MM.1S (cell line): ENCODE results near the gene BEAN1.

Source experiments
- DNase-seq: peaks from one replicate; pipeline ENCODE4 v3.0.0-alpha.2; 2015
- H2AFZ ChIP-seq: fragments of 300-600 bp; sonication (generic); 2 replicates; pipeline ENCODE4 v1.6.0; 2016; ENCODE audit warnings: antibody characterized with exemption, low read length
- H3F3A ChIP-seq: fragments of 300-600 bp; sonication (generic); 2 replicates; pipeline ENCODE4 v1.6.1; 2016; ENCODE audit warnings: mild to moderate bottlenecking, antibody characterized with exemption, low read length, moderate library complexity, mixed read lengths; ENCODE audit not compliant: insufficient read depth
- H3K27ac ChIP-seq: fragments of 300-600 bp; sonication (generic); 2 replicates; pipeline ENCODE4 v1.5.1; 2016; ENCODE audit warnings: mild to moderate bottlenecking, low read length
- H3K27me3 ChIP-seq: fragments of 300-600 bp; sonication (generic); replicated peaks from 2 replicates; pipeline ENCODE4 v1.6.0; 2016; ENCODE audit warnings: low read length; ENCODE audit not compliant: insufficient read depth
- H3K36me3 ChIP-seq: fragments of 300-600 bp; sonication (generic); replicated peaks from 2 replicates; pipeline ENCODE4 v1.6.1; 2016; ENCODE audit warnings: mild to moderate bottlenecking, low read length, mixed read lengths; ENCODE audit not compliant: insufficient read depth
- H3K4me1 ChIP-seq: fragments of 300-600 bp; sonication (generic); 2 replicates; pipeline ENCODE4 v1.6.1; 2016; ENCODE audit warnings: low read length, mixed read lengths
- H3K4me2 ChIP-seq: fragments of 300-600 bp; sonication (generic); 2 replicates; pipeline ENCODE4 v1.6.0; 2016; ENCODE audit warnings: low read depth, low read length
- H3K4me3 ChIP-seq: fragments of 300-600 bp; sonication (generic); 2 replicates; pipeline ENCODE4 v1.5.1; 2016; ENCODE audit warnings: low read length, mixed read lengths
- H3K79me2 ChIP-seq: fragments of 300-600 bp; sonication (generic); 2 replicates; pipeline ENCODE4 v1.6.1; 2016; ENCODE audit warnings: mixed run types, low read length, mixed read lengths
- H3K9ac ChIP-seq: fragments of 300-600 bp; sonication (generic); 2 replicates; pipeline ENCODE4 v1.6.1; 2016; ENCODE audit warnings: low read length, mixed read lengths
- H3K9me2 ChIP-seq: fragments of 300-600 bp; sonication (generic); replicated peaks from 2 replicates; pipeline ENCODE4 v1.6.1; 2016; ENCODE audit warnings: mild to moderate bottlenecking, low read length, mixed read lengths; ENCODE audit not compliant: insufficient read depth
- H3K9me3 ChIP-seq: fragments of 300-600 bp; sonication (generic); replicated peaks from 2 replicates; pipeline ENCODE4 v1.6.1; 2016; ENCODE audit warnings: mild to moderate bottlenecking, low read length, mixed read lengths; ENCODE audit not compliant: insufficient read depth
- H4K20me1 ChIP-seq: fragments of 300-600 bp; sonication (generic); 2 replicates; pipeline ENCODE4 v1.6.1; 2016; ENCODE audit warnings: mild to moderate bottlenecking, low read length, moderate library complexity, mixed read lengths; ENCODE audit not compliant: insufficient read depth
- EZH2 ChIP-seq: fragments of 300-600 bp; sonication (generic); optimal IDR thresholded peaks from 2 replicates; pipeline ENCODE3; 2017; ENCODE audit warnings: low read depth, mild to moderate bottlenecking, antibody characterized with exemption, low read length, mixed read lengths
- EZH2phosphoT487 ChIP-seq: fragments of 300-600 bp; sonication (generic); IDR thresholded peaks from 2 replicates; pipeline ENCODE4 v1.6.1; 2018; ENCODE audit warnings: antibody characterized with exemption, low read length
- TF ChIP-seq, protein P1 (sequence below): fragments of 300-600 bp; sonication (generic); IDR thresholded peaks from 2 replicates; pipeline ENCODE4 v1.5.1; 2016; ENCODE audit warnings: antibody characterized with exemption, low read length, mixed read lengths

Gene BEAN1

DNA sequence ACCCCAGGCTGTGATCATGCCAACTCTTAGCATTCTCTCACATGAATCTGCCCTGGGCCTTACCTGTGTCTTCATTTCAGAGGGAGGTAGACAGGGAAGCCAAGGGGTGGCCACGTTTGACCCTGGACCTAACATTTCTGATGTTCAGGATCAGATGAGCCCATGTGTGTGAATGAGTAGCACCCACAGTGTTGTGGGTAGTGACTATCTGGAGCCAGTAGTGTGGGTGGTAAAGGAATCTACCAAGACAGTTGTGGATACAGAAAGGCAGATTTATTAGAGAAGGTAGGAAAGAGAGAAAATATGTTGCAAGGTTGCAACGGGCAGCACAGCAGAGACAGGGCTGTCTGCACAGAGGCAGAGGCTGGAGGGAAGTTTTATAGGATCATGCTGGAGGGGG lies 62.3 kb downstream of the BEAN1 start:
- Histone ChIP-seq H3K27me3 (no peaks in the 10 kb centered on the region), H3K4me3 (no peak overlapping the region), H3K4me1 (peaks cover 4% of the 10 kb centered on the region), H3K4me2 (no peak overlapping the region), H3K9me2 (no peaks in the 10 kb centered on the region), H3K79me2 (no peaks in the 10 kb centered on the region), H3F3A (no peaks in the 10 kb centered on the region), H4K20me1 (no peaks in the 10 kb centered on the region), H2AFZ (no peak overlapping the region), H3K27ac (no peak overlapping the region), H3K9ac (no peak overlapping the region), H3K9me3 (no peaks in the 10 kb centered on the region), H3K36me3 (no peaks in the 10 kb centered on the region)
- no peak for DNase-seq
- TF ChIP-seq, protein P1, sequence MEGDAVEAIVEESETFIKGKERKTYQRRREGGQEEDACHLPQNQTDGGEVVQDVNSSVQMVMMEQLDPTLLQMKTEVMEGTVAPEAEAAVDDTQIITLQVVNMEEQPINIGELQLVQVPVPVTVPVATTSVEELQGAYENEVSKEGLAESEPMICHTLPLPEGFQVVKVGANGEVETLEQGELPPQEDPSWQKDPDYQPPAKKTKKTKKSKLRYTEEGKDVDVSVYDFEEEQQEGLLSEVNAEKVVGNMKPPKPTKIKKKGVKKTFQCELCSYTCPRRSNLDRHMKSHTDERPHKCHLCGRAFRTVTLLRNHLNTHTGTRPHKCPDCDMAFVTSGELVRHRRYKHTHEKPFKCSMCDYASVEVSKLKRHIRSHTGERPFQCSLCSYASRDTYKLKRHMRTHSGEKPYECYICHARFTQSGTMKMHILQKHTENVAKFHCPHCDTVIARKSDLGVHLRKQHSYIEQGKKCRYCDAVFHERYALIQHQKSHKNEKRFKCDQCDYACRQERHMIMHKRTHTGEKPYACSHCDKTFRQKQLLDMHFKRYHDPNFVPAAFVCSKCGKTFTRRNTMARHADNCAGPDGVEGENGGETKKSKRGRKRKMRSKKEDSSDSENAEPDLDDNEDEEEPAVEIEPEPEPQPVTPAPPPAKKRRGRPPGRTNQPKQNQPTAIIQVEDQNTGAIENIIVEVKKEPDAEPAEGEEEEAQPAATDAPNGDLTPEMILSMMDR = no peak
- TF ChIP-seq EZH2 (no peak), EZH2phosphoT487 (no peak)

DNA sequence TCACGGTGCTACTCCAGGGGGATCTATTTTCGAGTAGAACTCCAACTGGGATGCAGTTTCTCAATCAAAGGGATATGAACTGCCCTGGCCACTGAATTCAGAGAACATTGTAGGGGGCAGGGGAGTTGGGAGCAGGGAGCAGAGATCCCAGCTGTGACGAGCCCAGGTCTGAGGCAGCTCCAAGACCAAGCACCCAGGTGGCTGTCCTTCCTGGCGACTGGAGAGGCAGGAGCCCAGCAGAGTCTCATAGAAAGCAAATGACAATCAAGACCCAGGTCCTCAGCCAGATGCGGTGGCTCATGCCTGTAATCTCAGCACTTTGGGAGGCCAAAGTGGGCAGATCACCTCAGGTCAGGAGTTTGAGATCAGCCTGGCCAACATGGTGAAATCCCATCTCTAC lies 62.7 kb downstream of the BEAN1 start:
- H3K4me3 ChIP-seq = no peak overlapping the region
- H3K36me3 ChIP-seq = no peaks in the 10 kb centered on the region
- H3K27ac ChIP-seq = no peak overlapping the region
- no peak overlapping the region for H2AFZ ChIP-seq
- no peaks in the 10 kb centered on the region for H3K9me2 ChIP-seq
- no peaks in the 10 kb centered on the region for H4K20me1 ChIP-seq
- H3K9ac ChIP-seq = no peak overlapping the region
- H3K4me2 ChIP-seq = no peak overlapping the region
- peaks cover 8% of the 10 kb centered on the region for H3K4me1 ChIP-seq
- no peaks in the 10 kb centered on the region for H3K79me2 ChIP-seq
- TF ChIP-seq, protein P1 = no peak
- no peak for TF ChIP-seq EZH2phosphoT487
- TF ChIP-seq EZH2 = no peak
- DNase-seq = no peak
- H3F3A ChIP-seq = 0 out of 2 replicates have a peak, but pooled peaks cover 3% of the 10 kb centered on the region
- no peaks in the 10 kb centered on the region for H3K27me3 ChIP-seq
- H3K9me3 ChIP-seq = no peaks in the 10 kb centered on the region

DNA sequence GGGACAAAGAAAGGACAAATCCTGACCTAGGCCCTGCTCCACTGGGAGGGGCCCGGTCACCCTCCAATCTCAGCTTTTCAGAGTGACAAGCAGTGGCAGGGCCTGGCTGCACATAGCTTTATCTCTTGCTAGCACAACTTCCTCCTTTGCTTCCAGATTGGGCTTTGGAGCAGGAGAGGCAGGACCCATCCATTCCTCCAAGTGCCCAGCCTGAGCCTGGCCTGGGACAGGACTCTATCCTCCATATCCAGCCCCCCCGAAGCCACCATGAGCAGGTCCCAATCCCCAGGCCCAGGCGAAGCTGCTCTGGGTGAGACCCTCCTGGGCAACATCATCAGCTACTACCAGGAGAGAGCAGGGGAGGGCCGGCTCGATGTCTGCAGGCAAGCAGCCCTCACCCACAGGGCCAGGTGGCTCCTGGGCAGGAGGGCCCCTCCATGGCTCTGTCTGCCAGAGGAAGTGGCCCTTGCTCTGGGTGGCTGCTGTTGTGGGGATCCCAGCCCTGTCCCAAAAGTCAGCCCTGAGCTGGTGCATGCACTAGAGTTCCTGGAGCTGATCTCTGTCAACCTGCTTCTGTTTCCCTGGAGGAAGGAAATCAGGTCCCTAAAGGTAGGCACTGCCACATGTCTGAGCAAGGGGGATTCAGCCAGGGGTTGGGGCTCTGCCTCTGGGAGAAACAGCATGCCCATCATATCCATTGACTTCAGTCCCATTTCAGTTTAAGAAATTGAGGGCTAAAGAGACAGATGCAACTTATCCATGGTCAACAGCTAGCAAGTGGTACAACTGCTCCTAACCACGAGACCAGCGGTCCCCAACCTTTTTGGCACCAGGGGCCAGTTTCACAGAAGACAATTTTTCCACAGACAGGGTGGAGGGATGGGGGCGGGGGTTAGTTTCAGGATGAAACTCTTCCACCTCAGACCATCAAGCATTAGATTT lies 64.0 kb downstream of the BEAN1 start:
- Histone ChIP-seq H3K36me3 (no peaks in the 10 kb centered on the region), H3F3A (0 out of 2 replicates have a peak, but pooled peaks cover 6% of the 10 kb centered on the region), H2AFZ (no peak overlapping the region), H3K4me2 (no peak overlapping the region), H3K9ac (no peak overlapping the region), H3K9me3 (no peaks in the 10 kb centered on the region), H3K4me3 (no peak overlapping the region), H4K20me1 (no peaks in the 10 kb centered on the region), H3K27me3 (no peaks in the 10 kb centered on the region), H3K27ac (no peak overlapping the region), H3K9me2 (no peaks in the 10 kb centered on the region), H3K79me2 (no peaks in the 10 kb centered on the region), H3K4me1 (peaks cover 16% of the 10 kb centered on the region)
- no peak for TF ChIP-seq EZH2
- no peak for TF ChIP-seq EZH2phosphoT487
- TF ChIP-seq, protein P1 = no peak
- no peak for DNase-seq
